GM18868 (cell line): ENCODE measurements around the gene ZNF891.

Experiments
- ATAC-seq: cut with Tn5 transposase; IDR thresholded peaks from one replicate; pipeline ENCODE4 v1.9.1; 2021; ENCODE audit warnings: mild to moderate bottlenecking, moderate library complexity; ENCODE audit not compliant: unreplicated experiment

ZNF891 gene

DNA sequence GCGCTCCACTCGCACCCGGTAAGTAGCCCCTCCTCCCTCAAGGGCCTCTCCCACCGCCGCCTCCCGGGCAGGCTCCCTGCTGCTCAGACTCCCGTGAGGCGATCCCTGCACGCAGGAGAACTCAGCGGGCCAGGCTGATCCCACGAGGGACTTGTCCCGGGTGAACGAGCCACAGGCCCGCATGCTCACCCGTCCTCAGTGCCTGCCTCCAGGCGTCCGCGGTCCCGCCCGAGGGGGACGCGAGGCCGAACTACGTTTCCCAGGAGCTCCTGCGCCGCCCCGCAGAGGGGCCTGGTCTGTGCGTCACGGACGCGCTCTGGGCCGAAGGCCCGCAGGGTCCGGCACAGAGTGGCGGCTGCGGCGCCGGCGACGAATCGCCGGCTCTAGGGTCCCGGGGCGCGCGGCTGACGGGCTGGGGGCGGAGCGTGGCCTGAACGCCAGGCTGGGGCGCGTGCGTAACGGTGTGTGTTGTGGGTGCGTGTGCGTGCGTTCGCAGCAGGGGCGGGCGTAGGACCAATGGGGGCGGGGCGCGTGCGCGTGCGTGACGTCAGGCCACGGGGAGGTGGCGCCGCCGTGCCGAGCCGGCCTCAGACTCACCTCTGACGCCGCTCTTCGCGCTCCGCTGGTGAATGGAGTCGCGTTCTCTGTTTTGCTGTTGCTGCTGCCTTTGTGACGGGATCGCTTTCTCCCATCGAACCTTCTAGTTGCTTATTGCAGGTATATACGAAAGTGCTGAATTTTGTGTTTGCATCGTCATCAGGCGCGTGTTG lies at the start of gene ZNF891, which contains the start of gene ZNF10:
Gene ZNF891, minus strand, starts transcription at position 237 of the 770 bp plus-strand sequence. CDS start 8,356 bp downstream, outside the sequence.
Gene ZNF10, plus strand, starts transcription at position 590 of the 770 bp plus-strand sequence. CDS start 13,866 bp downstream, outside the sequence.
- peak; percentile 93 for ATAC-seq

DNA sequence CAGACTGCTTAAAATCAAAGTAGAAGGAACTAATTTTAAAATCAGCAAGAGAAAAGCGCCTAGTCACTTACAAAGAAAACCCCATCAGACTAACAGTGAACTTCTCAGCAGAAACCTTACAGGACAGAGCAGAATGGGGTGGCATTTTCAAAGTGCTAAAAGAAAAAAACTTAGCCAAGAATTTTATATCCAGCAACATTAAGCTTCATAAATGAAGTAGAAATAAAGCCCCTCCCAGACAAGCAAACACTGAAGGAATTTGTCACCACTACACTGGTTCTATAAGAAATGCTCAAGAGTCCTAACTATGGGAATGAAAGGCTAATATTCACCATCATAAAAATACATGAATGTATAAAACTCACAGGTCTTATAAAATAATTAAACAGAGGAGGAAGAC lies 44.8 kb upstream of the ZNF891 start:
- no peak for ATAC-seq

DNA sequence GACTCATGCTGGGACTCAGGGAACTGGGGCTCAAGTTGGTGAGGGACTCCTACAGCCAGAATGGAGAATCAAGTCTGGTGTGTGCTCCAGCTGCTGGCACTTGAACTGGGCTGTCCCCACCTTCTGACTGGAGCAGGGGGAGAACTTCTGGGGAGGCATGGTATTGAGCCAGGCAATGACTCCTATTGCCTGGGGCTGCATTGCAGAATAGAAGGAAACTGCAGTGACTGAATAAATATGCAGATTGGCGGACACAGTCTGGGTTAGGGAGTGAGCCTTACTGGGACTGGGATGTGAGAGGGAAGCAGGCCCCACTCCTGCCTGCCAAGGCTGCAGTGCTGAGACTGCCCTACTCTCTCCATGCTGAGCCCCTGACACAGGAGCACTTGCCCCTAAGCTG lies 42.4 kb upstream of the ZNF891 start:
- ATAC-seq: no peak

DNA sequence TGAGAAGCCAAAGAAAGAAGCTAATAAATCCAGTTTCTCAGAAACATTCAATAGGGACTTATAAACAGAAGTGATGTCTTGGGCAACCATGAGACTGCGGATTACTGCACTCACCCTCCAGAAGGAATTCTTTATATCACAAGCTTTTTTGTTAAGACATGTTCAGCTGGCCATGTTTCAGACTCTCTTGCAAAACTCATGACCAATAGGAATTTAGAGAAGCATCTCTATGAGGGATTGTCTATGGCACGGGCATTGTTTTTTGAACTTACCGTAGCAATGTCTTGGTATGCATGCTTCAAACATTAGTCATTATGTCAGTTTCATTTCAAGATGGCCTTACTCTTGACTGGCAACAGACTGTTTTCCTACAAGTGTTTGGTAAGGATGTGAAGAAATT lies 35.7 kb upstream of the ZNF891 start:
- ATAC-seq: no peak

DNA sequence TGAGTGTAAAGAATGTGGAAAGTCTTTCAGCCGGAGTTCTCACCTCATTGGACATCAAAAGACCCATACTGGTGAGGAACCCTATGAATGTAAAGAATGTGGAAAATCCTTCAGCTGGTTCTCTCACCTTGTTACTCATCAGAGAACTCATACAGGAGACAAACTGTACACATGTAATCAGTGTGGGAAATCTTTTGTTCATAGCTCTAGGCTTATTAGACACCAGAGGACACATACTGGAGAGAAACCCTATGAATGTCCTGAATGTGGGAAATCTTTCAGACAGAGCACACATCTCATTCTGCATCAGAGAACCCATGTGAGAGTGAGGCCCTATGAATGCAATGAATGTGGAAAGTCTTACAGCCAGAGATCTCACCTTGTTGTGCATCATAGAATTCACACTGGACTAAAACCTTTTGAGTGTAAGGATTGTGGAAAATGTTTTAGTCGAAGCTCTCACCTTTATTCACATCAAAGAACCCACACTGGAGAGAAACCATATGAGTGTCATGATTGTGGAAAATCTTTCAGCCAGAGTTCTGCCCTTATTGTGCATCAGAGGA lies 26.1 kb upstream of the ZNF891 start:
- no peak for ATAC-seq

DNA sequence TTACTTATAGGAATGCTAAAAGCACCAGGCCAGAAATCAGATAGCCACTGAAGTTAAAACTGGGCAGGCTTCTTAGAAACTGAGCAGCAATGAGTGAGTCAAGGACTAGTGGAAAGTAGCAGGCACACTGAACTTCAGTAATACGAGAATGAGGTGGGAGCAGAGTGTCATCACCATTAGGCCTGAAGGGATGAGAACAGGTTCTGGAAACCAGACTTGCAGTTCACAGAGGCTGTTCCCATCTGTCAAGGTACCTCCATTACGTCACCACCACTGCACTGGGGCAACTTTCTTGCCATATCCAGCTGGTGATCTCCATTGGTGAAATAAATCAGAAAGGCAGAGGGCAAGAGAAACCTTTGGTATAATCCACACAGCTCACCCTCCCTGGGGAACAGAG lies 15.9 kb upstream of the ZNF891 start:
- no peak for ATAC-seq

DNA sequence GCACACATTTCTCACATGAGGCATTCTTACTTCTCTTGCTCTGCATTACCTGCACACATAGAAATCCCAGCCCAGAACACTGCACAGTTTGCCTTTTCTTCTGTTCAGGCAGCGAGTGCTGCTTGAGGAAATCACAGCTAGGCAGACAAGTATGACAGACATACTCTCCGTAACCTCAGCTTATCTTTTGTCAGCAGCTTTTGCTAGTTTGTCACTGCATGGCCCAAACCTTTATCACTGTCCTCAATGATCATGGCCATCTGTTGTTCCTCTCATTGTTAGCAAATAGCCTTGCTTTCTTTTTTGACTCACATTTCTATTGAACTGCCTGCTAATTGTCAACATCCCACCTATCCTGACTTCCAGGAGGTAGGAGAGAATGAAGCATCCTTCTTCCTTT lies 5.7 kb upstream of the ZNF891 start:
- no peak for ATAC-seq

DNA sequence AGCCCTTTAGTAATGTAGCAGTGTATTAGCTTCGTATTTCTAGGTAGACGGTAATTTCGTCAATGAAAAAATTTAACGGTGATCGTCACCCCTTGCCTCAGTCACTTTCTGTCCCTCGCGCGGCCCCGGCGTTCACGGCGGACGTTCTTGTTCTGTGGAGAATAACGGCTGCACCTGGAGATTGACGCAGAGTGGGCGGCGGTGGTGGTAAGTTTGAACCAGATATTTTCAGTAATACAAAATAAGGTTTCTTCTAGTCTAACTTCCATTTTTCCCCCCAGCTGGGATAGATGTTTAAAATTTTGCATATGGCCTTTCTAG lies 694 bp upstream of the ZNF891 start:
- ATAC-seq: peak; percentile 2

DNA sequence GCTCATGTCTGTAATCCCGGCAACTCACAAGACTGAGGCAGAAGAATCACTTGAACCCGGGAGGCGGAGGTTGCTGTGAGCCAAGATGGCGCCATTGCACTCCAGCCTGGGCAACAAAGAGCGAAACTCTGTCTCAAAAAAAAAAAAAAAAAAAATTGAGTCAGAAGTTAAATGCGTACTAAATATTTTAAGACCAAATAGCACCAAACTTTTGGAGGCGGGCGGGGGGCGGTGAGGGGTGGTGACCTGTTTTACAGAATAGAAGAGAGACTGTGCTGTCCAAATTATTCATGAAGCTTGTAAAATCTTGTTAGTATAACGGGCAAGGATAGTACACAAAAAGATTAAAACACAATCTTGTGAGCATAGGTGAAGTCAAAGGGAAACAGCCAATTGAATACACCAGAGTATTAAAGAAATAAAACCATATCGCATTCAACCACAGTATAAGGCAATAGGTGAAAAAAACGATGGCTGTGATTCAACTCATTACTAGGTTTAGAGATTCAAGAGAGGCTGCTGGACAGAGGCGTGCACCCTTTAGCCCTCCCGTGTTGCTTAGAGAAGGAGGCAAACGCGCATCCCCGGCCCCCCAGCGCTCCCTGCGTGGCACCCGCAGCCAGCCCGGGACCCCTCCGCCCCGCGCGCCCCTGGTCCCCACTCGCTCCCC lies 571 bp downstream of the ZNF891 start:
- ATAC-seq: no peak

DNA sequence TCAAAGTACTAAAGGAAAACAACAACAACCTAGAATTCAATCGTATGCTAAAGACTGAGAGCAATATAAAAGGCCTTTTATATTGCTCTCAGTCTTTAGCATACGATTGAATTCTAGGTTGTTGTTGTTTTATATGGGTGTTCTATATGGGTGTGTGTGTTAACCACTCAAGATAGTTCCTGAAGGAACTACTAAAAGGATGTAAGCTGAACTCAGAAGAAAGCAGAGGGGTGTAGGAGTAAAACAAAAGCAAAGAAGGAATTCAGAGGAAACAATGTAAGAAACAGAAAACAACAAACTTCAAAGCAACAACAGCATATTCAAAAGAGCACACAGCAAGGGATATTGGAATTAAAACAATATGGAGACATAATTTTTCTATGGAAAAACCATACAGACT lies 5.4 kb downstream of the ZNF891 start:
- ATAC-seq: no peak

DNA sequence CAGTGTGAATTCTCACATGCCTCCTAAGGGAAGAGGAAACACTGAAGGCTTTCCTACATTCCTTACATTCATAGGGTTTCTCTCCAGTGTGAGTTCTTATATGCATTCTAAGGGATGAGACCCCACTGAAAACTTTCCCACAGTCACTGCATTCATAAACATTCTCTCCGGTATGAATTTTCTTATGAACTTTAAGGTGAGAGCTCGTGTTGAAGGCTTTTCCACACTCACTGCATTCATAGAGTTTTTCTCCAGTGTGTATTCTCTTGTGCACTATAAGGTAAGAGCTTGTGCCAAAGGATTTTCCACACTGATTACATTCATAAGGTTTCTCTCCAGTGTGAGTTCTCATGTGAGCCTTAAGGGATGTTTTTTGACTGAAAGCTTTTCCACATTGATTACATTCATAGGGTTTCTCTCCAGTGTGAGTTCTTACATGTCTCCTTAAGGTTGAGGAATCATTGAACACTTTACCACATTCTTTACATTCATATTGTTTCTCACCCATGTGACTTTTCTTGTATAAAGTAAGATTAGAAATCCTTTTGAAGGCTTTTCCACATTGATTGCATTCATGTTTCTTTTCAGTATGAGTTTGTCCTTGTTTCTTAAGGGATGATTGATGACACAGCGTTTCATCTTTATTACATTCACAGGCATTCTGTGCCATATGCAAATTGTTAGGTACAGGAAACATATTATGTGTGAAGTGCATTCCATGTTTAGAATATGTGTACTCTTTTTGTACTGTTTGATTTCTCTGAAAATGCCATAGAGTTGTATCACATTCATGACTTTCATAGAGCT lies 9.5 kb downstream of the ZNF891 start:
- ATAC-seq: no peak

DNA sequence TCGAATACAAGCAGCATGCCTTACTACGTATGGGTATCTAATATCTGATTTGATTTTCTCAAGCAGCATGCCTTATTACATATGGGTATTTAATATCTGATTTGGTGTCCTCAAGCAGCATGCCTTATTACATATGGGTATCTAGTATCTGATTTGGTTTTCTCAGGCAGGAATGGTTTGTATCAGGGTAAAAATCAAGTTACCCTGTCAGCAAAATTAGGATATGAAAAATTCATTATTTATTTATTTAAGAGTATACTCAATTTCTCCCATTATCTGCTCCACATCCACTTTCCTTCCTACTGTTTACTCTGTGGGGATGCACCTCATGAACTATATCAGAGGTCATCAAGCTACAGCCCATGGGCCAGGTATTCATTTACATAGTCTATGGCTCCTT lies 21.9 kb downstream of the ZNF891 start:
- ATAC-seq: no peak

DNA sequence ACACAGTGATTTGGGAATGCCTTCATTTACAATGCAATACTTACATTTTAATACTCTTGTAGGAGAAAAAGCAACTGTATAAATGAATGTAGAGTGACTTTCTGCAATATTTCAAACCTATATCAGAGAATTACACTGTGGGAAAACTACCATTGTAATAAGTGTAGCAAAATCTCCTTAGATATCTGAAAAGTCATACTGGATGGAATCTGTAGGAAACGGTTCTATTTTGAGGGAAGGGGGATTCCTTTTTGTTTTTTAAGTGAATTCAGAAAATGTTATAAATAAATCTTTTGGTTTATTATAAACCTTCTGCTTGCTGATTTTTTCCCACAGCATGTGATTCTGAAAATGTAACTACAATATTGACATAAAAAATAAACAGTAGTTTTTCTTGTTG lies 23.0 kb downstream of the ZNF891 start:
- ATAC-seq: no peak

DNA sequence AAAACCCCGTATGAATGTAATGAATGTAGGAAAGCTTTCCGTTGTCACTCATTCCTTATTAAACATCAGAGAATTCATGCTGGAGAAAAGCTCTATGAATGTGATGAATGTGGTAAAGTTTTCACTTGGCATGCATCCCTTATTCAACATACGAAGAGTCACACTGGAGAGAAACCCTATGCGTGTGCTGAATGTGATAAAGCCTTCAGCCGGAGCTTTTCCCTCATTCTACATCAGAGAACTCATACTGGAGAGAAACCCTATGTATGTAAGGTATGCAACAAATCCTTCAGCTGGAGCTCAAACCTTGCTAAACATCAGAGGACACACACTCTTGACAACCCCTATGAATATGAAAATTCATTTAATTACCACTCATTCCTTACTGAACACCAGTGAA lies 23.8 kb downstream of the ZNF891 start:
- ATAC-seq: no peak

DNA sequence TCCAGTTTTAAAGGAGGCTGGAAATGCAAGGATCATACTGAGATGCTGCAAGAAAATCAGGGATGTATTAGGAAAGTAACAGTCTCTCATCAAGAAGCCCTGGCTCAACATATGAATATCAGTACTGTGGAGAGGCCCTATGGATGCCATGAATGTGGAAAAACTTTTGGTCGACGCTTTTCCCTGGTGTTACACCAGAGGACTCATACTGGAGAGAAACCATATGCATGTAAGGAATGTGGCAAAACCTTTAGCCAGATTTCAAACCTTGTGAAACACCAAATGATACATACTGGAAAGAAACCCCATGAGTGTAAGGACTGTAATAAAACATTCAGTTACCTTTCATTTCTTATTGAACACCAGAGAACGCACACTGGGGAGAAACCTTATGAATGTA lies 24.5 kb downstream of the ZNF891 start:
- ATAC-seq: no peak

DNA sequence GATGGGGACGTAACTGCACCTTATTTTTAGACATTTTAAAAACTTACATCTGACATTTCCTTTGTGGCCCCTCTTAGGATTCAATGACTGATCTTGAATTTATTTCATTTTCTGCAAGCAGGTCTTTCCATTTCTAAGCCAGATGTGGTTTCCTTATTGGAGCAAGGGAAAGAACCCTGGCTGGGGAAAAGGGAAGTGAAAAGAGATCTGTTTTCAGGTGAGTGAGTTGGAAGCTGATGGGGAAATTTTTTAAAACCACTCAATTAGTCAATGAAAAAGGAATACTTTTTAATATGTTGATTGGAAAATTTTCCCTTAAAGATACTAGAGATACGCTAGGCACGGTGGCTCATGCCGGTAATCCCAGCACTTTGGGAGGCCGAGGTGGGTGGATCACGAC lies 46.7 kb downstream of the ZNF891 start:
- no peak for ATAC-seq

DNA sequence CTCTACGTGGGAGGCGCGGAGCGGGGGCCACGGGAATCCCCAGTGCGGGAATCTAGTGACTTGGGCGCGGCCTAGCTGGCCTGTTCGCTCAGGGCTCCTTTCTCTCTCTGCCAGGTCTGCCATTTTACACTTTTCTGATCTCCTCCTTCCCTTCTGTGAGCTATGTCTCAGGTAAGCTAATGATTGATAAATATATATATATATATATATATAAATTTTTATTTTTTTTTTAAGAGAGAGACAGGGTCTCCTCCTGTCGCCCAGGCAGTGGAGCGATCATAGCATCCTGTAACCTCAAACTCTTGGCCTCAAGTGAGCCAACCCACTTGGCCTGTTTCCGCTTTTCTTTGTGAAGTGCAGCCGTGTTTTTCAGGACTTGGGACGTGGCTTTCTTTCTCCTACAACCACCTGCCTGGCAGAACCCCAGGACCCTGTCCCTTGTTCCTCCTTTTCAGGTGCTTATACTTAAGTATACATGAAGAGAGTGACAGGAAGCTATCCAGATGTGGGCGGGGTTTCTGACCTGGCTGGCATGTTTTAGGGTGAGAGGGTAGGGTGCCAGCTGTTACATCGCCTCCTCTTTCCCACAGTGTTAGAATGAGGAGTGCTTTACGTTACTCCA lies 48.8 kb downstream of the ZNF891 start:
- no peak for ATAC-seq

DNA sequence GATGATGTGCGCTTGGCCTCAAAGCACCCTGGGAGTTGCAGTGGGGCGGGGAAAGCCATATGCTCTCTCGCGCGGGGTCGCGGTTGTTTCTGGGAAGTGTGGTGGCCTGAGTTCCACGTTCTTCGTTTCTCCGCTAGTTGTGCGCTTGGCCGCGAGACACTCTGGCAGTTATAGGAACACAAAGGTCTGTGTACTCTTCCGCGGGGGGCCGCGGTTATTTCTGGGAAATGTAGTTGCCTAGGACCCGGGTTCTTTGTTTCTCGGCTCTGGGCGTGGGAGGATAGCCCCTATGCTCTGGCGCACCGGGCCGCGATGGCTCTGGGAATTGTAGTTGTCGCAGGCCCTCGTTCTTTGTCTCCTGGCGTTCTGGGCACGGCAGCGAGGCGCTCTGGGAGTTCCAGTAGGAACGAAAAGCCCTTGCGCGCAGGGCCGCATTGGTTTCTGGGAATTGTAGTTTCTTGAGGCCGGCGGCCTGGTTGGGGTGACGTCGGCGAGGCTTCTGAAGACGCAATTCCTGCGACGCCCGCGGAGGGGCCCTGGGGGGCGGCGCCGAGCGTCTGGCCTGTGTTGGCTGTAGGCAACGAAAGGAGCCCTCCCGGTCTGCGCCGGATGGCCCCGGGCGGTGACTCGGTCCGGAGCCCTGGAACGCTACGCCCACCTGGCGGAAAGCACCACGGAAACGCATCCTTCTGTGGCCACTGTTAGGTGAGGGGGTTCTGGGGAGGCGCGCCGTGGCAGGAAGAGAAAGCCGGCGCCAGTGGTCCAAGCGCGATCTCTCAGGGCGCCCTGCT lies 49.5 kb downstream of the ZNF891 start, which contains the start of gene ZNF140:
Gene ZNF140, plus strand, starts transcription at position 556 of the 791 bp plus-strand sequence. CDS start 398 bp downstream, outside the sequence.
- peak; percentile 76 for ATAC-seq

DNA sequence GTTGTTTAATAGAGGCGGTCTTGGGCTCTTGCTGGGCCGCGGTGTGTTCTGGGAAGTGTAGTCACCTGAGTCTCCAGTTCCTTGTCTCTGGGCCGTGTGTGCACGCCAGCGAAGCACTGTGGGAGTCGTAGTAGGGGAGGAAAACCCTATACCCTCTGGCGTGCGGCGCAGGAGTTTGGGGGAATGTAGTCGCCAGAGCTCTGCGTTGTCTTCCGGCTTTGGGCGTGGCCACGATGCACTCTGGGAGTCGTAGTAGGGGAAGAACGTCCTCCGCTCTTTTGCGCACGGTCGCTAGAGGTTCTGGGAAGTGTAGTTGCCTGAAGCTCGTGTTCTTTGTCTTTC lies 50.1 kb downstream of the ZNF891 start:
- ATAC-seq: peak; percentile 78

DNA sequence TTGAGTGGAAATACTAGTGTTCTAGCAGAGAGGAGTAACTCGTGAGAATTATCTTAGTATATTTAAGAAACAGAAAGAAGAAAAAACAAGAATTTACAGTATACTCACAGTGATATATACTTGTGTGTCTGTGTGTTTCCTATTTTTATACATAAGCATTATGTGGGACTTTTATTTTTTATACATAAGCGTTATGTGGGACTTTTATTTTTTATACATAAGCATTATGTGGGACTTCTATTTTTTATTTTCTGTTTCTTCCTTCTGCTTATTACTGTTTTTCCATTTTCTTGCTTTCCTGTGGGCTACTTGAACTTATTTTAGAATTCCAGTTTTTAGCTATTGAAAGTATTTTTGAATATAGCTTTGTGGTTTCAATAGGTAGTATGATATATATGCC lies 56.2 kb downstream of the ZNF891 start:
- no peak for ATAC-seq
